RWPE1 (cell line): ENCODE measurements around the gene BBS1.

Source experiments
- CTCF ChIA-PET: fragments of 350-600 bp; sonication (Branson Sonifier 250); formaldehyde crosslinking; extraction: SDS; loops from one replicate; lab custom pipeline; 2021; lab: Yijun Ruan, JAX
- POLR2A ChIA-PET: fragments of 400-600 bp; formaldehyde crosslinking; extraction: SDS; loops from one replicate; lab custom pipeline; 2020; ENCODE audit warnings: antibody characterized with exemption; ENCODE audit not compliant: low non-redundant PET; lab: Yijun Ruan, JAX
- DNase-seq: peaks from one replicate; pipeline ENCODE4 v3.0.0; 2012; ENCODE audit warnings: low spot score
- H3K27ac ChIP-seq: fragments of 450-650 bp; 2 replicates; pipeline ENCODE4 v1.5.1; 2017
- TF ChIP-seq, protein P1 (sequence below): fragments of 450-650 bp; conservative IDR thresholded peaks from 2 replicates; pipeline ENCODE4 v1.5.1; 2017; ENCODE audit warnings: low read depth, mild to moderate bottlenecking

The BBS1 gene

DNA sequence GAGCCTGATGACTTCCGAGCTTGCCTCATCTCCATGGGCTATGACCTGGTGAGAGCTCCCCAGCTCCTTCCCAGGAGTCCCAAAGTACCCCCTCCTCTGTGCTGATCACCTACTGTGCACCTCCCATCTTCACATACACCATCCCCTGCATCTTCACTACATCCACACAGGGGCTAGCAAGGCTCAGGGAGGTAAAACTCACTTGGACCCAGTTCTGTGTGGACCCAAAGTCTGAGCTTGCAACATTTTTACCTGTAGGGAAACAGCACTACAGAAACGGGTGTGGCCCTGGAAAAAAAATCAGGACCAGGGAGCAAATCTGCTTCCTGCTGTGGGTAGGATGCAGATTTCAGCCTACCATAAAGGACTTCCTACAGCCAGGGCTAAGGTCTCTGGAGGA is 51.8 kb downstream of the BBS1 start:
- ChIA-PET CTCF (interaction anchor here (1.2 kb wide), 1 partner anchor 76 kb away, joined by 3 read pairs; no protein-coding TSS in a partner anchor), POLR2A (interaction anchor here (0.6 kb wide), 1 partner anchor 10 kb away, joined by 5 read pairs; no protein-coding TSS in a partner anchor)
- TF ChIP-seq, protein P1, sequence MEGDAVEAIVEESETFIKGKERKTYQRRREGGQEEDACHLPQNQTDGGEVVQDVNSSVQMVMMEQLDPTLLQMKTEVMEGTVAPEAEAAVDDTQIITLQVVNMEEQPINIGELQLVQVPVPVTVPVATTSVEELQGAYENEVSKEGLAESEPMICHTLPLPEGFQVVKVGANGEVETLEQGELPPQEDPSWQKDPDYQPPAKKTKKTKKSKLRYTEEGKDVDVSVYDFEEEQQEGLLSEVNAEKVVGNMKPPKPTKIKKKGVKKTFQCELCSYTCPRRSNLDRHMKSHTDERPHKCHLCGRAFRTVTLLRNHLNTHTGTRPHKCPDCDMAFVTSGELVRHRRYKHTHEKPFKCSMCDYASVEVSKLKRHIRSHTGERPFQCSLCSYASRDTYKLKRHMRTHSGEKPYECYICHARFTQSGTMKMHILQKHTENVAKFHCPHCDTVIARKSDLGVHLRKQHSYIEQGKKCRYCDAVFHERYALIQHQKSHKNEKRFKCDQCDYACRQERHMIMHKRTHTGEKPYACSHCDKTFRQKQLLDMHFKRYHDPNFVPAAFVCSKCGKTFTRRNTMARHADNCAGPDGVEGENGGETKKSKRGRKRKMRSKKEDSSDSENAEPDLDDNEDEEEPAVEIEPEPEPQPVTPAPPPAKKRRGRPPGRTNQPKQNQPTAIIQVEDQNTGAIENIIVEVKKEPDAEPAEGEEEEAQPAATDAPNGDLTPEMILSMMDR = no peak
- no peak for DNase-seq
- H3K27ac ChIP-seq = no peak overlapping the region

DNA sequence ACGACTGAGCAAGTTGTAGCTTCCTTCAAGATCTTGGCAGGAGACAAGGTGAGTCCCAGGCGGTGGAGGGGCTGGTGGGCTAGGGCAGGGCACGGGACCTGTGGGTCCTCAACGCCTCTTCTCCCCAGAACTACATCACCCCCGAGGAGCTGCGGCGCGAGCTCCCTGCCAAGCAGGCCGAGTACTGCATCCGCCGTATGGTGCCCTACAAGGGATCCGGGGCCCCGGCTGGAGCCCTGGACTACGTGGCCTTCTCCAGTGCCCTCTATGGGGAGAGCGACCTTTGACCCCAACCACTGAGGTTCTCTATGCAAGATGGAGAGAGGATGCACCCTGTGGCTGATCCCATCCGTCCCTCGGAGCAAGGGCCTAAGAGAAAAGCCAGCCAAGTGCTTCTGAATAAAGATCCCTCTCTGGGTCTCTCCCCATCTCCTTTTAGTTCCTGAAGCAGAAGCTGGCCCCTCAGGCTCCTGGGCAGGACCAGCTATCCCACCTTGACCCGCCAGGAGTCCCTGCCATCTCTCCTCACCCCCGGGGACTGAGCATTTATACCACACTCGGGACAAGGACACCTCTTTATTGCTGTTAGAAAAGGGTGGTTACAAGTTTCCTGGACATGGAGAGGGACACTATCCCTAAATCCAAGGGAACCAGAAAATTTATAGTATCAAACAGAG is 52.6 kb downstream of the BBS1 start:
- CTCF ChIA-PET = interaction anchor here (0.5 to 1.2 kb wide), 2 partner anchors 35 to 75 kb away, joined by 3 to 4 read pairs; no protein-coding TSS in a partner anchor
- POLR2A ChIA-PET = interaction anchor here (0.6 kb wide), 1 partner anchor 54 kb away, joined by 3 read pairs; no protein-coding TSS in a partner anchor

GRCh38 chr11:66563832-66564231 is 53.4 kb downstream of the BBS1 start:
- ChIA-PET POLR2A (interaction anchor here (0.6 kb wide), 1 partner anchor 53 kb away, joined by 3 read pairs; no protein-coding TSS in a partner anchor), CTCF (no interaction called here)
- H3K27ac ChIP-seq = no peak overlapping the region
- TF ChIP-seq, protein P1 = no peak
- DNase-seq = no peak

More for the DNA sequence above, 52.6 kb downstream of the BBS1 start:
- TF ChIP-seq, protein P1 = no peak
- no peak for DNase-seq
- H3K27ac ChIP-seq = no peak overlapping the region

DNA sequence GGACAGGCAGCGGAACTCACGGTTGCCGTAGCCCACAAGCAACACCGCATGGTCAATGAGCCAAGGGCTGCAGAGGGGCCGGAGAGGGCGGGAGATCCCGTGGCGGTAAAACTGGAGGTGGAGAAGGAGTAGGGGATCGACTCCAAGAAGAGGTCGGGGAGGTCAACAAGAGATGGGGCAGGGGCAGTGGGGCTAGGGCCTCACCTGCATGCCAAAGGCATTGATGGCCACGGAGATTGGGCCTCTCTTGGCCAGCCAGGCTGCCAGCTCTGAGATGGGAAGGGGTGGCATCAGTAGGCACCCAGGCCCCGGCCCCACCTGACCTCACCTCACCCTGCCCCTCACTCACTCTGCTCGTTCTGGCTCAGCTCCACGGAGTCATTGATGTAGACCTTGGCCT is 54.1 kb downstream of the BBS1 start:
- no peak overlapping the region for H3K27ac ChIP-seq
- ChIA-PET POLR2A (no interaction called here), CTCF (no interaction called here)
- no peak for DNase-seq
- TF ChIP-seq, protein P1 = no peak

DNA sequence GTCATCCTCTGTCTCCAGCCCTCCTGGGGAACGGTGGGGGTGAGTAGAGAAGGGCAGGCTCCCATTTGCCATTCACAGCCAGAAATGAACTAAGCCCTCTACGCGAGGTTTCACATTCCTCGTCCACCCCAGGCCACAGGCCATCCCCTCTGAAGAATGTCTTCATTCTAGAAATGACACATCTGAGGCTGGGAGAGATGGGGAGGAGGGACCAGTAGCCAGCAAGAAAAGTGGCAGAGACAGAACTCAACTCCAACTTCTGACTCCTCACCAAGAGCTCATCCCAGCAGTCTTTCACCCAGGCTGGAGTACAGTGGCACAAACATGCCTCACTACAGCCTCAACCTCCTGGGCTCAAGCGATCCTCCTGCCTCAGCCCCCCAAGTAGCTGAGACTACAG is 54.5 kb downstream of the BBS1 start:
- TF ChIP-seq, protein P1 = no peak
- DNase-seq = no peak
- POLR2A ChIA-PET = no interaction called here
- CTCF ChIA-PET = no interaction called here
- H3K27ac ChIP-seq = no peak overlapping the region

DNA sequence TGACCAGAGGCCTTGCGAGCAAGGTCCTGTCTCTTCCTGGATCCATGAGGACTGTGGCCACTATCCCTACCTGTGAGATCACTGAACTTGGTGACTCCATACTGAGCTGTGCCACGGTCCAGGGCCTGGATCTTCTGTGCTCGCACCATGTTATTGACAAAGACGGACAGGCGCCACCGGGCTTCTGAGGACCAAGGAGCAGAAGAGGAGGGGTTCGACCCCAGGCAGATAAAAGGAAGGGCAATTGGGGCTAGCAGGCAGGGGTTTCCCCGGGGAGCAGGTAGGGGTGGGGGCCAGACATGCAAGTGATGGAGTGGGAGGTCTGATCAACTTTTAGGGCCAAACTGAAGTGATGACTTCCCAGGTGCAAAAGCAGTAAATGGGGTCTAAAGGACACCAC is 55.8 kb downstream of the BBS1 start:
- ChIA-PET POLR2A (interaction anchor here (1.0 kb wide), 1 partner anchor 20 kb away, joined by 4 read pairs; the partner anchor contains the start of gene ZDHHC24), CTCF (interaction anchor here (0.6 kb wide), 1 partner anchor 523 kb away, joined by 3 read pairs; no protein-coding TSS in a partner anchor)
- TF ChIP-seq, protein P1 = no peak
- no peak for DNase-seq
- H3K27ac ChIP-seq = no peak overlapping the region
